CD4-positive, alpha-beta T cell treated with Interleukin-12 subunit alpha and Interleukin-12 subunit beta, for 1 hour (primary cell): Measurements from ENCODE around the gene DNAJB5.
"Not testable (repeated sequence)": the region's sequence is repeated elsewhere in the genome, so short reads cannot be mapped to it uniquely, and the experiment has no call there.

Experiments
- DNase-seq: peaks from one replicate; pipeline ENCODE4 v3.0.0-alpha.2; 2020

Gene DNAJB5

GRCh38 chr9:34989003-34989945, at the start of gene DNAJB5:
Gene DNAJB5 (plus strand): TSS chr9:34989745. CDS start chr9:34990631, 886 bp downstream.
- peak; percentile 99 for DNase-seq

- not testable (repeated sequence) for DNase-seq
Measured at GRCh38 chr9:34939989-34940388, 49.6 kb upstream of the DNAJB5 start.

- no peak for DNase-seq
Measured at GRCh38 chr9:34948451-34948850, 41.1 kb upstream of the DNAJB5 start.

- no peak for DNase-seq
Measured at GRCh38 chr9:34954225-34954624, 35.3 kb upstream of the DNAJB5 start.

GRCh38 chr9:34956066-34956465, 33.5 kb upstream of the DNAJB5 start:
- DNase-seq, result not testable (repeated sequence)

- DNase-seq, result no peak
Measured at GRCh38 chr9:34956648-34957047, 32.9 kb upstream of the DNAJB5 start.

- DNase-seq, result peak; percentile 2
Measured at GRCh38 chr9:34957492-34958410, 31.8 kb upstream of the DNAJB5 start, which contains the start of gene PHF24. Gene PHF24 (plus strand): TSS chr9:34958285. CDS start chr9:34971299, 13,014 bp downstream.

- DNase-seq, result no peak
Measured at GRCh38 chr9:34958411-34958982, 31.0 kb upstream of the DNAJB5 start.

- no peak for DNase-seq
Measured at GRCh38 chr9:34959461-34959860, 30.1 kb upstream of the DNAJB5 start.

GRCh38 chr9:34961574-34962490, 27.7 kb upstream of the DNAJB5 start:
- no peak for DNase-seq

GRCh38 chr9:34962546-34962945, 27.0 kb upstream of the DNAJB5 start:
- no peak for DNase-seq

GRCh38 chr9:34963552-34963951, 26.0 kb upstream of the DNAJB5 start:
- no peak for DNase-seq

- no peak for DNase-seq
Measured at GRCh38 chr9:34964458-34964857, 25.1 kb upstream of the DNAJB5 start.

GRCh38 chr9:34971146-34971811, 18.3 kb upstream of the DNAJB5 start:
- DNase-seq, result no peak

GRCh38 chr9:34974664-34975063, 14.9 kb upstream of the DNAJB5 start:
- no peak for DNase-seq

GRCh38 chr9:34976441-34976840, 13.1 kb upstream of the DNAJB5 start:
- DNase-seq, result no peak

- DNase-seq, result no peak
Measured at GRCh38 chr9:34976992-34977391, 12.6 kb upstream of the DNAJB5 start.

- DNase-seq, result no peak
Measured at GRCh38 chr9:34980181-34980761, 9.3 kb upstream of the DNAJB5 start.

- no peak for DNase-seq
Measured at GRCh38 chr9:34982361-34982760, 7.2 kb upstream of the DNAJB5 start.

GRCh38 chr9:34983209-34983608, 6.3 kb upstream of the DNAJB5 start:
- no peak for DNase-seq

- DNase-seq, result peak; percentile 39
Measured at GRCh38 chr9:34984049-34984448, 5.5 kb upstream of the DNAJB5 start.
